Thoracic aorta endothelial cell (primary cell): Measurements from ENCODE around the gene MLEC. TPM values are rescaled to one million over a fixed set of nuclear protein-coding genes. Genes with fewer than 3 reads are reported as not detected.

Experiments
- total RNA-seq: library from RNA; depleted of rRNA; stranded (reverse); fragments of >200 nt; gene quantifications from 2 replicates; pipeline ENCODE4 v1.2.3, GENCODE V29; 2012

Gene MLEC
- 81.5 and 110 TPM in 2 replicates for total RNA-seq

GRCh38 chr12:120686690-120687577, at the start of gene MLEC:
Gene MLEC (plus strand): TSS chr12:120687149. CDS start chr12:120687297, 148 bp downstream.

GRCh38 chr12:120639771-120640721, 46.9 kb upstream of the MLEC start, which contains the start of gene CABP1:
Gene CABP1 (plus strand): TSS chr12:120640626. CDS start chr12:120640686, 60 bp downstream.

GRCh38 chr12:120710031-120710804, 23.3 kb downstream of the MLEC start, which contains the start of gene UNC119B:
Gene UNC119B (plus strand): TSS chr12:120710458. CDS start chr12:120710475, 17 bp downstream.

GRCh38 chr12:120725659-120726509, 38.9 kb downstream of the MLEC start, which contains the start of gene ACADS:
Gene ACADS (plus strand): TSS chr12:120725826. CDS start chr12:120725886, 60 bp downstream.

Other genes with a start within 250 kb of the MLEC start
- 248 and 252 TPM in 2 replicates for gene COX6A1, start 249.0 kb upstream of the MLEC start, total RNA-seq
- 71.7 and 72.6 TPM in 2 replicates for gene TRIAP1, start 240.8 kb upstream of the MLEC start, total RNA-seq
- gene GATC, start 240.7 kb upstream of the MLEC start, total RNA-seq: 30.3 and 36.2 TPM in 2 replicates
- gene SRSF9, start 217.4 kb upstream of the MLEC start, total RNA-seq: 179 and 196 TPM in 2 replicates
- 320 TPM in 2 replicates for gene DYNLL1, start 191.0 kb upstream of the MLEC start, total RNA-seq
- 20.8 and 22.3 TPM in 2 replicates for gene COQ5, start 158.0 kb upstream of the MLEC start, total RNA-seq
- gene RNF10, start 152.8 kb upstream of the MLEC start, total RNA-seq: 165 and 196 TPM in 2 replicates
- 24.6 and 25.0 TPM in 2 replicates for gene POP5, start 105.7 kb upstream of the MLEC start, total RNA-seq
- 0.14 TPM in 1 of 2 replicates, not detected in the other for gene CABP1, start 46.5 kb upstream of the MLEC start, total RNA-seq
- gene UNC119B, start 23.3 kb downstream of the MLEC start, total RNA-seq: 22.1 and 28.4 TPM in 2 replicates
- 7.6 and 11.4 TPM in 2 replicates for gene ACADS, start 38.7 kb downstream of the MLEC start, total RNA-seq
- 13.0 and 15.1 TPM in 2 replicates for gene SPPL3, start 217.2 kb downstream of the MLEC start, total RNA-seq